ENCODE measurements around the gene NEDD4L. TPM values are rescaled to one million over a fixed set of nuclear protein-coding genes. Genes with fewer than 3 reads are reported as not detected.

The NEDD4L gene
- total and polyA plus RNA-seq, 2 donors (not counting 1 experiment from before 2014, with no cell fraction given), result 10.3 to 25.7 TPM

DNA sequence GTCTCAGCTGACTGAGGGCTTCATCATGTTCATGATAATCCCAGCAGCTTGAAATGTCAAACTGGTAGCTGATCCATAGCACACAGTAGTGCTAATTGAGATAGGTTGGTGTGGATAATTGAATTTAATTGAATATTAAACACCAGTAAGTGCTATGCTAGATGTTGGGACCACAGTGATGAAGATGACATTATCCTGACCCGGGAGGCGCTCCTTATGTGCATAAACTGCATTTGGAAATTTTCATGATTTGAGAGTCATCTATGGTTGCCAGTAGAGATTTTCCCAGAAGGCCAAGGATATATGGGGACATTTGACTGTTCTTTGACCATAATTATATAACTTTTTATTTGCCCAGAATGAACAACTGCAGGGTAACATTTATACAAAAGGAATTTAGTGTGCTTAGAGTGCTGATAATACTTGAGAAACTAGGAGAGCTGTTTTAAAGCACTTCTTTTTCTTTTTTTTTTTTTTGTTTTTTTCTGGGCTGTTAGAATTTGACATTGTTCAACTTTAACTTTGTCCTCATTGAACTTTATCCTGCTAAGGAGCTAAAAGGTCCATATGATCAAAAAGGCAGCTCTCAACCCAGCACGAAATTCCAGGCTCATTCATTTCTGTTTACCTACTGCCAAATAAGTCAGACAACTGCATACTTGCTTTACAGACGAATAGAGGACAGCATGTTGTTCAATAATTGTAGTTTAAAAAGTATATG lies 242.8 kb downstream of the NEDD4L start:
- Histone ChIP-seq H2AFZ (ENCODE audit: insufficient read depth, low read depth, low read length, poor library complexity, severe bottlenecking) (no peak overlapping the region), H3K36me3 (replicated peaks in 1 of 2; ENCODE audit: control extremely low read depth in 1 of 2, control insufficient read depth in 1 of 2, extremely low read depth in 1 of 2, insufficient read depth in 2 of 2, low read length in 1 of 2) (no peaks in the 10 kb centered on the region), H3K4me1 (ENCODE audit: control insufficient read depth in 2 of 2, insufficient read depth in 2 of 2, low read length in 2 of 2) (peaks cover 9 to 10% of the 10 kb centered on the region in 2 donors), H3K4me3 (ENCODE audit: control extremely low read depth in 1 of 5, extremely low read depth in 1 of 5, insufficient read depth in 1 of 5, low read depth in 2 of 5, low read length in 4 of 5) (no peak overlapping the region), H3K79me2 (ENCODE audit: control insufficient read depth, insufficient read depth, low read length) (no peaks in the 10 kb centered on the region), H4K20me1 (ENCODE audit: control insufficient read depth, insufficient read depth, low read length, poor library complexity, severe bottlenecking) (no peaks in the 10 kb centered on the region), H3K4me2 (replicated peaks; ENCODE audit: low read depth, low read length, poor library complexity, severe bottlenecking) (no peak overlapping the region), H3K27ac (ENCODE audit: low read length in 2 of 2) (no peak overlapping the region), H3K27me3 (replicated peaks in 1 of 4; ENCODE audit: control extremely low read depth in 1 of 4, control insufficient read depth in 3 of 4, insufficient read depth in 4 of 4, low read length in 3 of 4) (no peaks in the 10 kb centered on the region), H3K9ac (ENCODE audit: low read length) (no peak overlapping the region), H3K9me3 (ENCODE audit: control extremely low read depth in 1 of 3, control insufficient read depth in 2 of 3, insufficient read depth in 1 of 3, low read length in 2 of 3) (no peaks in the 10 kb centered on the region)
- H3K9me3 Mint-ChIP-seq (ENCODE audit: insufficient read depth), result no peaks in the 10 kb centered on the region
- ATAC-seq (ENCODE audit: low read depth) (no peak), DNase-seq (no peak)
- CTCF ChIA-PET, result no interaction called here
- TF ChIP-seq, protein P1, sequence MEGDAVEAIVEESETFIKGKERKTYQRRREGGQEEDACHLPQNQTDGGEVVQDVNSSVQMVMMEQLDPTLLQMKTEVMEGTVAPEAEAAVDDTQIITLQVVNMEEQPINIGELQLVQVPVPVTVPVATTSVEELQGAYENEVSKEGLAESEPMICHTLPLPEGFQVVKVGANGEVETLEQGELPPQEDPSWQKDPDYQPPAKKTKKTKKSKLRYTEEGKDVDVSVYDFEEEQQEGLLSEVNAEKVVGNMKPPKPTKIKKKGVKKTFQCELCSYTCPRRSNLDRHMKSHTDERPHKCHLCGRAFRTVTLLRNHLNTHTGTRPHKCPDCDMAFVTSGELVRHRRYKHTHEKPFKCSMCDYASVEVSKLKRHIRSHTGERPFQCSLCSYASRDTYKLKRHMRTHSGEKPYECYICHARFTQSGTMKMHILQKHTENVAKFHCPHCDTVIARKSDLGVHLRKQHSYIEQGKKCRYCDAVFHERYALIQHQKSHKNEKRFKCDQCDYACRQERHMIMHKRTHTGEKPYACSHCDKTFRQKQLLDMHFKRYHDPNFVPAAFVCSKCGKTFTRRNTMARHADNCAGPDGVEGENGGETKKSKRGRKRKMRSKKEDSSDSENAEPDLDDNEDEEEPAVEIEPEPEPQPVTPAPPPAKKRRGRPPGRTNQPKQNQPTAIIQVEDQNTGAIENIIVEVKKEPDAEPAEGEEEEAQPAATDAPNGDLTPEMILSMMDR (IDR thresholded peaks at IDR 0.05), result no peak
- TF ChIP-seq EZH2 (IDR thresholded peaks at IDR 0.05; ENCODE audit: borderline replicate concordance, insufficient read depth, low read depth, low read length, poor library complexity, severe bottlenecking), result no peak
- intact Hi-C loops (cut with micrococcal nuclease), result no loop called here
- H3K4me1 Mint-ChIP-seq, result peaks cover 28% of the 10 kb centered on the region
- no peak overlapping the region for H3K4me3 Mint-ChIP-seq
- no peaks in the 10 kb centered on the region for H3K27me3 Mint-ChIP-seq
- 100% methylated on average over 2 of the region's 4 CpGs for WGBS (ENCODE audit: insufficient coverage)
- no peak overlapping the region for H3K27ac Mint-ChIP-seq
- POLR2A ChIA-PET, result no interaction called here

All from B cell (primary cell).